ENCODE data around the gene LDHD. TPM values are rescaled to one million over a fixed set of nuclear protein-coding genes. Genes with fewer than 3 reads are reported as not detected.

The LDHD gene
- total and polyA plus RNA-seq, 2 donors = 0.99 to 1.6 TPM

GRCh38 chr16:75087375-75087979 is 29.1 kb downstream of the LDHD start:
- Histone ChIP-seq H3K27me3 (ENCODE audit: control insufficient read depth in 2 of 2, insufficient read depth in 1 of 2, low read length in 1 of 2) (no peaks in the 10 kb centered on the region), H3K27ac (ENCODE audit: low read depth in 1 of 2, low read length in 1 of 2) (peak overlapping the region; percentile 74 to 90), H3K9me3 (ENCODE audit: control insufficient read depth in 2 of 2, insufficient read depth in 1 of 2, low read length in 1 of 2) (no peaks in the 10 kb centered on the region), H3K4me1 (ENCODE audit: control insufficient read depth in 2 of 2, insufficient read depth in 2 of 2, low read length in 2 of 2) (peaks cover 68 to 72% of the 10 kb centered on the region in 2 donors), H3K36me3 (ENCODE audit: control insufficient read depth in 2 of 2, insufficient read depth in 2 of 2, low read length in 1 of 2) (peaks cover 0 to 14% of the 10 kb centered on the region in 2 donors), H3K4me3 (ENCODE audit: low read length in 2 of 2) (no peak overlapping the region)
- DNase-seq (ENCODE audit: low read depth in 6 of 9, low spot score in 9 of 9) = peak in 1 of 9 donors; percentile 71
- 41% methylated on average over 10 of the region's 10 CpGs for WGBS

DNA sequence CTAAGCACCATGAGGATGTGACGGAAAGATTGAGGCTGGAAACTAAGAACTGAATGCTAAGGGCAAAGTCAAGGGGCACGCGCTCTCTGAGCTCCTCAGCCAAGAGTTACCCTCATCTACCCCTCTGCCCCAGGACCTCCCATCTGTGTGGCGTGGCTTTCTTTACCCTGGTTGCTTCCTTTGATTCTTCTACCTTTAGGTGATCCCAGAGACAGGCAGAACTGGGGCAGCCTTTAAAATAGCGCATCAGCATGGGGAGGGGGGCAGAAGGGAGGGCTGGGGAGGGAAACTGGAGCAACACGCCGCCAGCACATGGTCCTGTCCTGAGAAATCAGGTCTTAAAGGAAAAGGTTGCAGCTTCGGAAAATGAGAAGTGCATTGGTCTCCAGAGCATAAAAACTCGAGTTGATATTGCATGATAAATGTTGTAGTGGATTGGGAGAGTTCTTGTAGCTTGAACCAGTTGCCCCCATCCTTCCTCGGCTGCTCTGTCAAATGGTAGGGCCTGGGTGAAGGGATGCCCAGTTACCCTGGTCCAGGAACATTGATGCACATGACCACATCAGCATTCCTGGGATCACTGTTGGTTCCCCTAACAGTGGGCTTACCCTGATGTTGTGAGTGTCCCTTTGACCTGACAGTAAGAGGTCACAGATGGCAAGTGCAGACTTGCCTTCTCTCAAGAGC is 29.7 kb downstream of the LDHD start:
- Histone ChIP-seq H3K4me3 (ENCODE audit: low read length in 2 of 2) (no peak overlapping the region), H3K27me3 (ENCODE audit: control insufficient read depth in 2 of 2, insufficient read depth in 1 of 2, low read length in 1 of 2) (no peaks in the 10 kb centered on the region), H3K36me3 (ENCODE audit: control insufficient read depth in 2 of 2, insufficient read depth in 2 of 2, low read length in 1 of 2) (peaks cover under 1 to 19% of the 10 kb centered on the region in 2 donors), H3K27ac (ENCODE audit: low read depth in 1 of 2, low read length in 1 of 2) (peak overlapping the region; percentile 74 to 90), H3K9me3 (ENCODE audit: control insufficient read depth in 2 of 2, insufficient read depth in 1 of 2, low read length in 1 of 2) (no peaks in the 10 kb centered on the region), H3K4me1 (ENCODE audit: control insufficient read depth in 2 of 2, insufficient read depth in 2 of 2, low read length in 2 of 2) (peaks cover 74% of the 10 kb centered on the region in 2 donors)
- DNase-seq (ENCODE audit: low read depth in 6 of 9, low spot score in 9 of 9) = peak in 1 of 9 donors; percentile 64
- WGBS = 63% methylated on average over 10 of the region's 10 CpGs

DNA sequence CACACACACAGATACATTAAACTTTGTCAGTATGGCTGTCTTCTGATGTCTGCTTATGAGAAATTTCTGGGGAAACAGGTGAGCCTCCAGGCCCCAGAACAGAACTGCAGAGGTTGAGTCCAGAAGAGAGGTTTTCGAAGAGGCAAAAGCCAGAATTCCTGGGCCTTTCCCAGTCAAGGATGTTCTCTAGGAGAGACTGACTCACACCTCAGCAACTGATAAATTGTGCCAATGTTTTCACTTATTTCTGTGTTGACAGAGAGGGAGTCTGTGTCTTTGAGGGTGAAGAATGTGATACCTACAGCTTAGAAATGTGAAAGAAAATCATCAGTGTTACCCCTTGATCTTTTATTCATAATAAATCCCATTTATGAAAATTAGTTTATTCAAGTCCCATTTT is 30.3 kb downstream of the LDHD start:
- H3K36me3 ChIP-seq (ENCODE audit: control insufficient read depth in 2 of 2, insufficient read depth in 2 of 2, low read length in 1 of 2) = peaks cover 3 to 24% of the 10 kb centered on the region in 2 donors
- no peaks in the 10 kb centered on the region for H3K27me3 ChIP-seq (ENCODE audit: control insufficient read depth in 2 of 2, insufficient read depth in 1 of 2, low read length in 1 of 2)
- H3K4me3 ChIP-seq (ENCODE audit: low read length in 2 of 2) = no peak overlapping the region
- WGBS = 99% methylated on average over 1 of the region's 1 CpG
- H3K9me3 ChIP-seq (ENCODE audit: control insufficient read depth in 2 of 2, insufficient read depth in 1 of 2, low read length in 1 of 2) = no peaks in the 10 kb centered on the region
- H3K4me1 ChIP-seq (ENCODE audit: control insufficient read depth in 2 of 2, insufficient read depth in 2 of 2, low read length in 2 of 2) = peaks cover 77 to 79% of the 10 kb centered on the region in 2 donors
- no peak for DNase-seq (ENCODE audit: low read depth in 6 of 9, low spot score in 9 of 9)
- peak overlapping the region; percentile 86 to 90 for H3K27ac ChIP-seq (ENCODE audit: low read depth in 1 of 2, low read length in 1 of 2)

GRCh38 chr16:75085556-75085955 is 31.0 kb downstream of the LDHD start:
- Histone ChIP-seq H3K4me1 (ENCODE audit: control insufficient read depth in 2 of 2, insufficient read depth in 2 of 2, low read length in 2 of 2) (peaks cover 78 to 84% of the 10 kb centered on the region in 2 donors), H3K9me3 (ENCODE audit: control insufficient read depth in 2 of 2, insufficient read depth in 1 of 2, low read length in 1 of 2) (no peaks in the 10 kb centered on the region), H3K36me3 (ENCODE audit: control insufficient read depth in 2 of 2, insufficient read depth in 2 of 2, low read length in 1 of 2) (peaks cover 3 to 24% of the 10 kb centered on the region in 2 donors), H3K27me3 (ENCODE audit: control insufficient read depth in 2 of 2, insufficient read depth in 1 of 2, low read length in 1 of 2) (no peaks in the 10 kb centered on the region), H3K4me3 (ENCODE audit: low read length in 2 of 2) (no peak overlapping the region), H3K27ac (ENCODE audit: low read depth in 1 of 2, low read length in 1 of 2) (peak overlapping the region; percentile 64 to 90)
- whole genome bisulfite sequencing = 93% methylated on average over 4 of the region's 4 CpGs
- DNase-seq (ENCODE audit: low read depth in 6 of 9, low spot score in 9 of 9) = no peak

- Histone ChIP-seq H3K36me3 (ENCODE audit: control insufficient read depth in 2 of 2, insufficient read depth in 2 of 2, low read length in 1 of 2) (peaks cover 3 to 32% of the 10 kb centered on the region in 2 donors), H3K9me3 (ENCODE audit: control insufficient read depth in 2 of 2, insufficient read depth in 1 of 2, low read length in 1 of 2) (no peaks in the 10 kb centered on the region), H3K27me3 (ENCODE audit: control insufficient read depth in 2 of 2, insufficient read depth in 1 of 2, low read length in 1 of 2) (no peaks in the 10 kb centered on the region), H3K27ac (ENCODE audit: low read depth in 1 of 2, low read length in 1 of 2) (peak overlapping the region; percentile 55 to 90), H3K4me3 (ENCODE audit: low read length in 2 of 2) (no peak overlapping the region), H3K4me1 (ENCODE audit: control insufficient read depth in 2 of 2, insufficient read depth in 2 of 2, low read length in 2 of 2) (peaks cover 77 to 83% of the 10 kb centered on the region in 2 donors)
- no peak for DNase-seq (ENCODE audit: low read depth in 6 of 9, low spot score in 9 of 9)
- WGBS = 98% methylated on average over 5 of the region's 5 CpGs
These were observed 32.8 kb downstream of the LDHD start for GRCh38 chr16:75083813-75084212.

GRCh38 chr16:75081179-75081859 is 35.3 kb downstream of the LDHD start:
- Histone ChIP-seq H3K36me3 (ENCODE audit: control insufficient read depth in 2 of 2, insufficient read depth in 2 of 2, low read length in 1 of 2) (peaks cover 3 to 32% of the 10 kb centered on the region in 2 donors), H3K27me3 (ENCODE audit: control insufficient read depth in 2 of 2, insufficient read depth in 1 of 2, low read length in 1 of 2) (no peaks in the 10 kb centered on the region), H3K4me3 (ENCODE audit: low read length in 2 of 2) (no peak overlapping the region), H3K9me3 (ENCODE audit: control insufficient read depth in 2 of 2, insufficient read depth in 1 of 2, low read length in 1 of 2) (peaks cover 0 to 4% of the 10 kb centered on the region in 2 donors), H3K27ac (ENCODE audit: low read depth in 1 of 2, low read length in 1 of 2) (peak overlapping the region in 1 of 2 donors; percentile 12), H3K4me1 (ENCODE audit: control insufficient read depth in 2 of 2, insufficient read depth in 2 of 2, low read length in 2 of 2) (peaks cover 69 to 80% of the 10 kb centered on the region in 2 donors)
- WGBS = 88% methylated on average over 6 of the region's 6 CpGs
- DNase-seq (ENCODE audit: low read depth in 6 of 9, low spot score in 9 of 9) = no peak

- Histone ChIP-seq H3K36me3 (ENCODE audit: control insufficient read depth in 2 of 2, insufficient read depth in 2 of 2, low read length in 1 of 2) (peaks cover 3 to 25% of the 10 kb centered on the region in 2 donors), H3K27ac (ENCODE audit: low read depth in 1 of 2, low read length in 1 of 2) (peak overlapping the region in 1 of 2 donors; percentile 7), H3K27me3 (ENCODE audit: control insufficient read depth in 2 of 2, insufficient read depth in 1 of 2, low read length in 1 of 2) (no peaks in the 10 kb centered on the region), H3K4me1 (ENCODE audit: control insufficient read depth in 2 of 2, insufficient read depth in 2 of 2, low read length in 2 of 2) (peaks cover 68 to 80% of the 10 kb centered on the region in 2 donors), H3K4me3 (ENCODE audit: low read length in 2 of 2) (no peak overlapping the region), H3K9me3 (ENCODE audit: control insufficient read depth in 2 of 2, insufficient read depth in 1 of 2, low read length in 1 of 2) (peaks cover 0 to 4% of the 10 kb centered on the region in 2 donors)
- DNase-seq (ENCODE audit: low read depth in 6 of 9, low spot score in 9 of 9) = no peak
- WGBS = 98% methylated on average over 8 of the region's 8 CpGs
These were observed 36.2 kb downstream of the LDHD start for GRCh38 chr16:75080205-75081029.

DNA sequence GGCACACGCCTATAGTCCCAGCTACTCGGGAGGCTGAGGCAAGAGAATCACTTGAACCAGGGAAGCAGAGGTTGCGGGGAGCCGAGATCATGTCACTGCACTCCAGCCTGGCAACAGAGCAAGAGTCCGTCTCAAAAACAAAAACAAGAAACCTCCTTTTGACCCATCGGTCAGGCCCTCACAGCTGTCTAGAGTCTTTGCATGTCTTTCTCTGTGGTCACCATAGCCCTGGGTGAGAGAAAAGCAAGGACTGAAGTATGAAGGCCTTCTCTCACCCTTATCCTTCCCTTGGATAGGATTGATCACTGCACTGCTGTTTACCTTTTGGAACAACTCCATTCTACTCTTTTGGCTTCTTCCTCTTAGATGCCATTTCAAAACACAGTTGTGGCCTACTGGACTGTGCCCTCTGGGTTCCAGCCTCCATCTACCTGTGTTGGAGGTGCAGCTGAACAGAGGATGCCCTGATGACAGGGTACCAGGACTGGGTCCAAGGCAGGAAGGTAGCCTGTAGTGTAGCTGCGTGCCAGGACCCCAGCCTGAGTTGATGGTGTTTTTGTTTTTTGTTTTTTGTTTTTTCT is 37.1 kb downstream of the LDHD start:
- H3K9me3 ChIP-seq (ENCODE audit: control insufficient read depth in 2 of 2, insufficient read depth in 1 of 2, low read length in 1 of 2) = peaks cover 0 to 4% of the 10 kb centered on the region in 2 donors
- H3K27ac ChIP-seq (ENCODE audit: low read depth in 1 of 2, low read length in 1 of 2) = peak overlapping the region in 1 of 2 donors; percentile 27
- H3K36me3 ChIP-seq (ENCODE audit: control insufficient read depth in 2 of 2, insufficient read depth in 2 of 2, low read length in 1 of 2) = peaks cover 3 to 19% of the 10 kb centered on the region in 2 donors
- 99% methylated on average over 7 of the region's 7 CpGs for WGBS
- DNase-seq (ENCODE audit: low read depth in 6 of 9, low spot score in 9 of 9) = no peak
- H3K4me1 ChIP-seq (ENCODE audit: control insufficient read depth in 2 of 2, insufficient read depth in 2 of 2, low read length in 2 of 2) = peaks cover 66 to 87% of the 10 kb centered on the region in 2 donors
- no peaks in the 10 kb centered on the region for H3K27me3 ChIP-seq (ENCODE audit: control insufficient read depth in 2 of 2, insufficient read depth in 1 of 2, low read length in 1 of 2)
- H3K4me3 ChIP-seq (ENCODE audit: low read length in 2 of 2) = no peak overlapping the region
